Skeletal muscle satellite cell (primary cell): ENCODE data around the gene ANAPC1.
"Not testable (repeated sequence)": the region's sequence is repeated elsewhere in the genome, so short reads cannot be mapped to it uniquely, and the experiment has no call there.

Source experiments
- H3K27me3 ChIP-seq: 2 replicates; pipeline ENCODE4 v1.7.0; 2013; ENCODE audit warnings: low read length; ENCODE audit not compliant: control insufficient read depth, insufficient read depth
- H3K36me3 ChIP-seq: 2 replicates; pipeline ENCODE4 v1.7.0; 2013; ENCODE audit warnings: mild to moderate bottlenecking, control low read depth, low read length; ENCODE audit not compliant: insufficient read depth
- H3K4me1 ChIP-seq: 2 replicates; pipeline ENCODE4 v1.7.0; 2013; ENCODE audit warnings: low read length; ENCODE audit not compliant: control insufficient read depth, insufficient read depth
- H3K4me2 ChIP-seq: 2 replicates; pipeline ENCODE4 v1.7.0; 2013; ENCODE audit warnings: mild to moderate bottlenecking, low read length
- H3K4me3 ChIP-seq: 2 replicates; pipeline ENCODE4 v1.7.0; 2013; ENCODE audit warnings: low read length
- H3K9ac ChIP-seq: 2 replicates; pipeline ENCODE4 v1.7.0; 2013; ENCODE audit warnings: mild to moderate bottlenecking, low read depth, low read length, moderate library complexity
- H3K9me3 ChIP-seq: replicated peaks from 2 replicates; pipeline ENCODE4 v1.7.0; 2013; ENCODE audit warnings: mild to moderate bottlenecking, control low read depth, low read length

ANAPC1 gene

GRCh38 chr2:111900859-111901258 is 16.9 kb upstream of the ANAPC1 start:
- H3K4me1 ChIP-seq, result peaks cover 17% of the 10 kb centered on the region
- no peaks in the 10 kb centered on the region for H3K36me3 ChIP-seq
- no peak overlapping the region for H3K4me3 ChIP-seq
- no peak overlapping the region for H3K4me2 ChIP-seq
- no peaks in the 10 kb centered on the region for H3K9me3 ChIP-seq
- peaks cover 66% of the 10 kb centered on the region for H3K27me3 ChIP-seq
- no peak overlapping the region for H3K9ac ChIP-seq

GRCh38 chr2:111898703-111899514 is 14.9 kb upstream of the ANAPC1 start:
- H3K9me3 ChIP-seq, result no peaks in the 10 kb centered on the region
- peak overlapping the region; percentile 67 for H3K4me3 ChIP-seq
- peaks cover 17% of the 10 kb centered on the region for H3K4me1 ChIP-seq
- H3K36me3 ChIP-seq, result no peaks in the 10 kb centered on the region
- H3K4me2 ChIP-seq, result peak overlapping the region; percentile 98
- H3K27me3 ChIP-seq, result peaks cover 66% of the 10 kb centered on the region
- H3K9ac ChIP-seq, result no peak overlapping the region

GRCh38 chr2:111897924-111898702 is 14.1 kb upstream of the ANAPC1 start, which contains the start of gene MERTK:
Gene MERTK, plus strand, starts transcription at chr2:111898607. Its CDS starts 129 bp downstream, at chr2:111898736.
- H3K4me2 ChIP-seq, result peak within 1 kb of the TSS; percentile 98
- H3K4me3 ChIP-seq, result peak within 1 kb of the TSS; percentile 82
- no peaks in the 10 kb centered on the region for H3K9me3 ChIP-seq
- peaks cover 65% of the 10 kb centered on the region for H3K27me3 ChIP-seq
- H3K36me3 ChIP-seq, result no peaks in the 10 kb centered on the region
- H3K4me1 ChIP-seq, result peaks cover 17% of the 10 kb centered on the region
- peak within 1 kb of the TSS; percentile 50 for H3K9ac ChIP-seq

- Histone ChIP-seq H3K27me3 (peaks cover 65% of the 10 kb centered on the region), H3K4me3 (peak overlapping the region; percentile 82), H3K4me1 (peaks cover 17% of the 10 kb centered on the region), H3K36me3 (no peaks in the 10 kb centered on the region), H3K9me3 (no peaks in the 10 kb centered on the region), H3K9ac (peak overlapping the region; percentile 50), H3K4me2 (peak overlapping the region; percentile 98)
These were observed 13.6 kb upstream of the ANAPC1 start for GRCh38 chr2:111897630-111897923.

- peaks cover 60% of the 10 kb centered on the region for H3K27me3 ChIP-seq
- H3K4me2 ChIP-seq, result no peak overlapping the region
- H3K4me3 ChIP-seq, result no peak overlapping the region
- peaks cover 17% of the 10 kb centered on the region for H3K4me1 ChIP-seq
- no peaks in the 10 kb centered on the region for H3K36me3 ChIP-seq
- no peaks in the 10 kb centered on the region for H3K9me3 ChIP-seq
- no peak overlapping the region for H3K9ac ChIP-seq
These were observed 12.6 kb upstream of the ANAPC1 start for GRCh38 chr2:111896576-111896975.

- H3K9me3 ChIP-seq, result no peaks in the 10 kb centered on the region
- H3K4me2 ChIP-seq, result no peak overlapping the region
- no peak overlapping the region for H3K4me3 ChIP-seq
These were observed 12.0 kb upstream of the ANAPC1 start for GRCh38 chr2:111896024-111896423.

GRCh38 chr2:111884592-111884964 is 585 bp upstream of the ANAPC1 start:
- H3K4me3 ChIP-seq, result peak overlapping the region; percentile 93
- H3K27me3 ChIP-seq, result no peaks in the 10 kb centered on the region
- no peaks in the 10 kb centered on the region for H3K36me3 ChIP-seq
- peak overlapping the region; percentile 94 for H3K9ac ChIP-seq
- peak overlapping the region; percentile 86 for H3K4me2 ChIP-seq
- no peaks in the 10 kb centered on the region for H3K4me1 ChIP-seq
- no peaks in the 10 kb centered on the region for H3K9me3 ChIP-seq

More at GRCh38 chr2:111896024-111896423, 12.0 kb upstream of the ANAPC1 start:
- Histone ChIP-seq H3K36me3 (no peaks in the 10 kb centered on the region), H3K4me1 (peaks cover 17% of the 10 kb centered on the region), H3K9ac (no peak overlapping the region), H3K27me3 (peaks cover 57% of the 10 kb centered on the region)

- H3K9me3 ChIP-seq, H3K4me2 ChIP-seq, H3K4me1 ChIP-seq, H3K36me3 ChIP-seq, H3K9ac ChIP-seq, H3K27me3 ChIP-seq, H3K4me3 ChIP-seq: not testable (repeated sequence)
These were observed 11.2 kb downstream of the ANAPC1 start for GRCh38 chr2:111872806-111873205.

GRCh38 chr2:111865124-111865523 is 18.9 kb downstream of the ANAPC1 start:
- H3K9me3 ChIP-seq, H3K9ac ChIP-seq, H3K27me3 ChIP-seq, H3K4me3 ChIP-seq, H3K4me2 ChIP-seq, H3K4me1 ChIP-seq, H3K36me3 ChIP-seq: not testable (repeated sequence)

GRCh38 chr2:111860005-111860404 is 24.0 kb downstream of the ANAPC1 start:
- not testable (repeated sequence) for H3K9me3 ChIP-seq, H3K4me3 ChIP-seq, H3K4me1 ChIP-seq, H3K9ac ChIP-seq, H3K4me2 ChIP-seq, H3K27me3 ChIP-seq, H3K36me3 ChIP-seq

GRCh38 chr2:111852544-111852943 is 31.4 kb downstream of the ANAPC1 start:
- not testable (repeated sequence) for H3K4me3 ChIP-seq, H3K27me3 ChIP-seq, H3K4me2 ChIP-seq, H3K36me3 ChIP-seq, H3K4me1 ChIP-seq, H3K9ac ChIP-seq, H3K9me3 ChIP-seq

GRCh38 chr2:111850646-111851045 is 33.3 kb downstream of the ANAPC1 start:
- not testable (repeated sequence) for H3K4me3 ChIP-seq, H3K27me3 ChIP-seq, H3K4me2 ChIP-seq, H3K36me3 ChIP-seq, H3K9ac ChIP-seq, H3K9me3 ChIP-seq, H3K4me1 ChIP-seq
